SU-DHL-6 (cell line): Measurements from ENCODE around the gene ZNF467.

Experiments
- H2AFZ ChIP-seq: fragments of 200-600 bp; sonication (generic); 2 replicates; pipeline ENCODE4 v1.6.1; 2014; ENCODE audit warnings: low read depth, mild to moderate bottlenecking, moderate library complexity, mixed read lengths, antibody characterized with exemption, low read length; ENCODE audit not compliant: severe bottlenecking
- H3F3A ChIP-seq: fragments of 200-600 bp; shearing (Covaris generic); 2 replicates; pipeline ENCODE4 v1.6.0; 2016; ENCODE audit warnings: antibody characterized with exemption, mild to moderate bottlenecking; ENCODE audit not compliant: insufficient read depth
- H3K27ac ChIP-seq: fragments of 200-600 bp; sonication (generic); 2 replicates; pipeline ENCODE4 v1.5.1; 2016; ENCODE audit warnings: low read depth, mild to moderate bottlenecking, low read length, moderate library complexity, mixed read lengths
- H3K27me3 ChIP-seq: fragments of 200-600 bp; sonication (generic), shearing (Covaris generic); 2 replicates; pipeline ENCODE4 v1.6.0; 2014; ENCODE audit warnings: mild to moderate bottlenecking, low read length
- H3K36me3 ChIP-seq: fragments of 200-600 bp; sonication (generic); 2 replicates; pipeline ENCODE4 v1.6.1; 2014; ENCODE audit warnings: mild to moderate bottlenecking, low read length, mixed read lengths
- H3K4me2 ChIP-seq: fragments of 300-600, 200-600 bp; shearing (Covaris generic), sonication (generic); 2 replicates; pipeline ENCODE4 v1.6.0; 2014; ENCODE audit warnings: low read length, low read depth, mild to moderate bottlenecking; ENCODE audit not compliant: poor library complexity, severe bottlenecking
- H3K4me3 ChIP-seq: fragments of 200-600 bp; sonication (generic); 2 replicates; pipeline ENCODE4 v1.5.1; 2014; ENCODE audit warnings: antibody characterized with exemption, low read length, mild to moderate bottlenecking, mixed read lengths; ENCODE audit not compliant: insufficient read depth, poor library complexity, severe bottlenecking
- H3K79me2 ChIP-seq: fragments of 200-600 bp; sonication (generic); 2 replicates; pipeline ENCODE4 v1.6.1; 2014; ENCODE audit warnings: mild to moderate bottlenecking, low read length, moderate library complexity; ENCODE audit not compliant: insufficient read depth
- H3K9ac ChIP-seq: fragments of 200-600 bp; sonication (generic); 2 replicates; pipeline ENCODE4 v1.7.0; 2014; ENCODE audit warnings: mild to moderate bottlenecking, low read length
- H3K9me2 ChIP-seq: fragments of 200-600 bp; sonication (generic); replicated peaks from 2 replicates; pipeline ENCODE4 v1.6.1; 2014; ENCODE audit warnings: low read length; ENCODE audit not compliant: insufficient read depth
- H3K9me3 ChIP-seq: fragments of 200-600 bp; sonication (generic); 2 replicates; pipeline ENCODE4 v1.6.1; 2014; ENCODE audit warnings: low read length, mixed read lengths; ENCODE audit not compliant: insufficient read depth
- H4K20me1 ChIP-seq: fragments of 200-600 bp; sonication (generic); 2 replicates; pipeline ENCODE4 v1.6.1; 2014; ENCODE audit warnings: low read depth, mild to moderate bottlenecking, antibody characterized with exemption, low read length, moderate library complexity, mixed read lengths
- EZH2phosphoT487 ChIP-seq: fragments of 200-600 bp; sonication (generic), shearing (Covaris generic); conservative IDR thresholded peaks from 2 replicates; pipeline ENCODE4 v1.6.1; 2018; ENCODE audit warnings: mild to moderate bottlenecking, antibody characterized with exemption, low read length, moderate library complexity, mixed read lengths
- TF ChIP-seq, protein P1 (sequence below): fragments of 200-600 bp; sonication (generic); IDR thresholded peaks from one replicate; pipeline ENCODE4 v1.5.1; 2017; ENCODE audit warnings: antibody characterized with exemption, mild to moderate bottlenecking, low read length, moderate library complexity; ENCODE audit not compliant: insufficient read depth, poor library complexity, severe bottlenecking

Gene ZNF467

DNA sequence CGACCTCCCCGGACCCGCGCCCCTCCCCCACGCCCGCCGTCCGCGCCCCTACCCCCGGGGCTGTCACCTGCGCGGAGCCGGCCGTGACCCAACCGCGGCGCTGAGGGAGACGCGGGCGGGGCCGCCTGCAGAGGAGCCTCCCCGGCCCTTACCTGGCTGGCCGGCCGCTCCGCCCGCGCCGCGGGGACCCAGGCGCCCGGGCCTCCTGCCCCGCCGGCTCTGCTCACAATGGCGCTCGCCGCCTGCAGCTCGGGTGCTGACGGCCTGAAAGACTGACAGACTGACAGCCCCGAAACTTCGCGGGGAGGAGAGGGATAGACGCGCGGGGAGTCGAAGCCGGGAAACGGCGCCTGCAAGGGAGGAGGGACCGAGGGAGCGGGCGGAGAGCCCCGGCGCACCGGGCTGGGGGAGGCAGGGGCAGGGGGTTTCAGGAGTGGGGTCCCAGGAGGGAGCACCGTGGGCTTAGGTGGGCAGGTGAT, 393 bp downstream of the ZNF467 start:
- Histone ChIP-seq H3K27me3 (no peaks in the 10 kb centered on the region), H2AFZ (no peak overlapping the region), H3K9me3 (no peaks in the 10 kb centered on the region), H3K36me3 (no peaks in the 10 kb centered on the region), H4K20me1 (no peaks in the 10 kb centered on the region), H3K9me2 (no peaks in the 10 kb centered on the region), H3K27ac (no peak overlapping the region), H3K4me3 (peak overlapping the region; percentile 19), H3K4me2 (peak overlapping the region; percentile 42), H3F3A (no peaks in the 10 kb centered on the region), H3K9ac (no peak overlapping the region), H3K79me2 (no peaks in the 10 kb centered on the region)
- no peak for TF ChIP-seq EZH2phosphoT487
- TF ChIP-seq, protein P1, sequence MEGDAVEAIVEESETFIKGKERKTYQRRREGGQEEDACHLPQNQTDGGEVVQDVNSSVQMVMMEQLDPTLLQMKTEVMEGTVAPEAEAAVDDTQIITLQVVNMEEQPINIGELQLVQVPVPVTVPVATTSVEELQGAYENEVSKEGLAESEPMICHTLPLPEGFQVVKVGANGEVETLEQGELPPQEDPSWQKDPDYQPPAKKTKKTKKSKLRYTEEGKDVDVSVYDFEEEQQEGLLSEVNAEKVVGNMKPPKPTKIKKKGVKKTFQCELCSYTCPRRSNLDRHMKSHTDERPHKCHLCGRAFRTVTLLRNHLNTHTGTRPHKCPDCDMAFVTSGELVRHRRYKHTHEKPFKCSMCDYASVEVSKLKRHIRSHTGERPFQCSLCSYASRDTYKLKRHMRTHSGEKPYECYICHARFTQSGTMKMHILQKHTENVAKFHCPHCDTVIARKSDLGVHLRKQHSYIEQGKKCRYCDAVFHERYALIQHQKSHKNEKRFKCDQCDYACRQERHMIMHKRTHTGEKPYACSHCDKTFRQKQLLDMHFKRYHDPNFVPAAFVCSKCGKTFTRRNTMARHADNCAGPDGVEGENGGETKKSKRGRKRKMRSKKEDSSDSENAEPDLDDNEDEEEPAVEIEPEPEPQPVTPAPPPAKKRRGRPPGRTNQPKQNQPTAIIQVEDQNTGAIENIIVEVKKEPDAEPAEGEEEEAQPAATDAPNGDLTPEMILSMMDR: no peak

DNA sequence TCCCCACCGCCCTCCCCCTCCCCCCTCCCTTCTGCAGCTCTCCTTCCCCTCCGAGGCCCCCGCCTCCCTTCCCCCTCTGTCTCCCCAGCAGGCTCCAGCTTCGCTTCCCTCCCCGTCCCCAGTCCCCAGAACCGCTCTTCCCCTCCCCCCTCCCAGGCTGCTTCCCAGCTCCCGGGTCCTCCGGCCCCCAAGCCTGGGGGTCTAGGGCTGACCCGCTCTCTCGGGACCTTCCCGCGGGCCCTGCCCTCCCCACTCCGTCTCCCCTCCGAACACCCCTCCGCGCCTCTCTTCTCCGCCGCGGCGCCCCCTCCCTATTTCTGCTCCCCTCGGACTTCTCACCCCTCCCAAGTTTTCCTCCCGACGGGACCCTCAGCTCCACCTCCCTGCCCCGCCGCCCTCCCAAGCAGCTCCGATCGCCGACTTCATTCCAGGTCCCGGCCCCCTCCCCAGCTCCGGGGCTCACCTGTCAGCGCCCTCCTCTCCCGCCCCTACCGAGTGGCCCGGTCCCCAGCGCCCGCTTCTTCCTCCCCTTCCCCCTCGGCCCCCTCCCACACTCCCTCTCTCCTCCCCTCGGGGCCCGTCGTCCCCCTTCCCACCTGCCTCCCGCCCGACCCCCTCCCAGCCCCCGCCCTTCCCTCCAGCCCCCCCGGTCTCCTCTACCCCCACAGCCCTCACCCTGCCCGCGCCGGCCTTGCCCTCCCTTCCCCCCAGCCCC, 990 bp downstream of the ZNF467 start:
- no peak overlapping the region for H2AFZ ChIP-seq
- H4K20me1 ChIP-seq: no peaks in the 10 kb centered on the region
- H3K4me2 ChIP-seq: peak overlapping the region; percentile 66
- no peaks in the 10 kb centered on the region for H3K9me3 ChIP-seq
- no peaks in the 10 kb centered on the region for H3K36me3 ChIP-seq
- H3K9me2 ChIP-seq: no peaks in the 10 kb centered on the region
- peak overlapping the region; percentile 45; the same call in 1 of the 2 replicates for H3K9ac ChIP-seq
- no peak for TF ChIP-seq EZH2phosphoT487
- TF ChIP-seq, protein P1: no peak
- no peak overlapping the region for H3K27ac ChIP-seq
- peak overlapping the region; percentile 45 for H3K4me3 ChIP-seq
- H3K27me3 ChIP-seq: no peaks in the 10 kb centered on the region
- no peaks in the 10 kb centered on the region for H3F3A ChIP-seq
- H3K79me2 ChIP-seq: no peaks in the 10 kb centered on the region

DNA sequence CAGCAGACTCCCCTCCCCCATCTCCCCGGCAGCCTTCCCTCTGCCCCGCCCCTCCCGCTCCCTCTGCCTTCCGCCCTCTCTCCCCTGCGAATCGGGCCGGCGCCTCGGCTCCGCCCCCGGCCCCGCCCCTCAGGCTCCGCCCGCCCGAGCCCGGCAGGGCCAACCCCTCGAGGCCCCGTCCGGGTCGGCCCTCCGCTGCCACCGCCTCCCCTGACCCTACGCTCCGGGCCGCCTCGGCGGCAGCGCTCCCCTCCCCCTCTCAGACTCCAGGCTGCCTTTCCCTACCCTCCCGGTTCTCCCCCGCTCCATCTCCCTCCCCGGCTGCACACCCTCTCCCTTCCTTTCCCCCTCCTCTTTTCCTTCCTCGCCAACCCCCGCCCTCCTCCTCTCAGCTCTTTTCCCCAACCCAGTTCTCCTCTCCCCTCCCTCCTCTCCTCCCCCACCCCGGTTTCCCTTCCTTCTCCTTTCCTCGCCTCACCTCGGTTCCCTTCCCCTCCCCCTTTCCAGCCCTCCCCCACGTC, 1.6 kb downstream of the ZNF467 start:
- Histone ChIP-seq H3K27me3 (no peaks in the 10 kb centered on the region), H4K20me1 (no peaks in the 10 kb centered on the region), H3K36me3 (no peaks in the 10 kb centered on the region), H3K9ac (peak overlapping the region; percentile 45; the same call in 1 of the 2 replicates), H3K4me3 (peak overlapping the region; percentile 56), H3K9me2 (no peaks in the 10 kb centered on the region), H3K4me2 (peak overlapping the region; percentile 76), H3F3A (no peaks in the 10 kb centered on the region), H3K27ac (no peak overlapping the region), H3K79me2 (no peaks in the 10 kb centered on the region), H2AFZ (peak overlapping the region; percentile 62), H3K9me3 (no peaks in the 10 kb centered on the region)
- TF ChIP-seq EZH2phosphoT487: no peak
- TF ChIP-seq, protein P1: no peak
